Adrenal gland (tissue), 12 donors: ENCODE measurements around the gene PDE3A. TPM values are rescaled to one million over a fixed set of nuclear protein-coding genes. Genes with fewer than 3 reads are reported as not detected.

Experiments
- DNase-seq, 7 donors: peaks; one replicate each; pipeline ENCODE4 v3.0.0-alpha.2; 2019 to 2020
- H3K27ac ChIP-seq, 5 donors: fragments of 200-600 bp; sonication (generic) in 4 of 5; 1 replicate in 3 of 5; 2 replicates in 2 of 5; pipeline versions ENCODE4 v1.5.1 to v1.8.0; 2016 to 2020; ENCODE audit warnings: mild to moderate bottlenecking in 1 of 5
- H3K27me3 ChIP-seq: fragments of 200-600 bp; 2 replicates; pipeline ENCODE4 v1.8.0; 2021
- H3K36me3 ChIP-seq, 2 donors: fragments of 200-600 bp; replicated peaks in 1 of 2; 1 replicate in 1 of 2; 2 replicates in 1 of 2; pipeline versions ENCODE4 v1.5.1 to v1.8.0; 2018 to 2022
- H3K4me1 ChIP-seq, 2 donors: fragments of 200-600 bp; replicated peaks in 1 of 2; 1 replicate in 1 of 2; 2 replicates in 1 of 2; pipeline versions ENCODE4 v1.5.1 to v1.8.0; 2018 to 2021
- H3K4me3 ChIP-seq, 4 donors: fragments of 200-600 bp; sonication (generic) in 3 of 4; one replicate each; pipeline ENCODE4 v1.5.1; 2016 to 2018
- H3K9me3 ChIP-seq, 3 donors: fragments of 200-600 bp; sonication (generic) in 1 of 3; replicated peaks in 1 of 3; 1 replicate in 2 of 3; 2 replicates in 1 of 3; pipeline versions ENCODE4 v1.5.1 to v1.8.0; 2016 to 2021
- POLR2A ChIP-seq, 2 donors: fragments of 450-650 bp; IDR thresholded peaks; one replicate each; pipeline ENCODE4 v1.6.1; 2017; ENCODE audit warnings: antibody characterized with exemption in 2 of 2, mild to moderate bottlenecking in 2 of 2, moderate library complexity in 1 of 2
- WGBS, 4 donors: extraction: QIAGEN DNeasy Blood & Tissue Kit in 2 of 4; methylation state at CpG; one replicate each; pipeline versions ENCODE4 v1.1.5 to v1.1.7; 2013 to 2017; 5-methylcytosine and 5-hydroxymethylcytosine counted together
- intact Hi-C, 2 donors: fragments of 100-400 bp; cut with DNase I; formaldehyde crosslinking; loops; one replicate each; pipeline versions ENCODE4 v1.14.1 to v1.15.0; 2022 to 2023
- polyA plus RNA-seq, 3 donors: library from polyadenylated mRNA; stranded (reverse); fragments of 200-250 nt in 2 of 3; fragments of 350-450 nt in 1 of 3; fragmentation: Illumina TruSeq in 1 of 3; extraction: RNeasy Lipid Tissue Mini Kit (QIAGEN cat#74804) in 1 of 3; gene quantifications; one replicate each; pipeline ENCODE4 v1.2.3, GENCODE V29; 2013 to 2014
- total RNA-seq, 9 donors: library from RNA; depleted of rRNA in 4 of 9; stranded (reverse); fragments of >200 nt in 4 of 9; fragments of 120-200 nt in 1 of 9; fragmentation: NEBNext Ultra II Directional in 1 of 9; extraction: Animal tissue kit (Norgen Biotek cat#: 25700) in 1 of 9; gene quantifications; one replicate each; pipeline versions ENCODE4 v1.1.0 to v1.2.4, GENCODE V29; 2013 to 2023
- TF ChIP-seq, protein P1 (sequence below), 6 experiments: fragments of 450-650 bp in 4 of 6; fragments of 200-600 bp in 2 of 6; sonication (generic) in 1 of 6; IDR thresholded peaks; 1 replicate in 5 of 6; 2 replicates in 1 of 6; pipeline versions ENCODE4 v1.5.1 to v1.8.0; 2016 to 2021; ENCODE audit warnings: antibody characterized with exemption in 6 of 6, mild to moderate bottlenecking in 2 of 6, moderate library complexity in 1 of 6
- donor health status: healthy with polysubstance abuse.
- donor health status: Bipolar disorder and iron deficiency.
- donor health status: DM: yes; HTN: yes; CAD: no.
- donor health status: DM: no; HTN: no; CAD: no.
- donor health status: DM: no; HTN: no; CAD: no.
- donor health status: DM: yes; HTN: yes; CAD: no.

The PDE3A gene
- total and polyA plus RNA-seq, 12 donors: 0.61 to 4.6 (median 1.4) TPM

DNA sequence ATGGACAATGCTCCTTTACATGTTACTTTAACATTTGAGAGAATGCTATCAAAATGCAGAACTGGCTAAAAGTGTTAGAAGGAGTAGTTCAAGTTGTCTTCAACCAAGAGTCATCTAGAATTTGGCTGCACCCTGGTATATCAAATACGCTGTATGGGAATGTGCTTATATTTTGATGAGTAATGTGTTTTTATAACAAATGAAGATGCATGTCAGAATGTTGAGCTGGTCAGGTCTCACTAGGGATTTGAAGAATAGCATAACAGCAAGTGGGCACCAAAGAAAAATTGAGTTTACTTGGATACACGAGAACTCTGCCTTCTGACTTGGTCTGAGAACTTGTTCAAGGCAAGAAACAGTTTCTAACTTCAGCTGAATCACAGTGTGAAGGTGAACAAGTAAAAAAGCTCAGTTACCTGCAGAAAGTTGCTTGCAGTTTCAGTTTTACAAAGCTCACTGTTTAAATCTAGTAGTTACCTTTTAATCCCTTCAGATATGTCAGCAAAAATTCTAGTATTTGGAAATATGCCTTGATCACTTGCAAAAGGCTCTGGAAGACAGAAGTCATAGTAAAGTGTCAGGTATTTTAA lies 82.3 kb downstream of the PDE3A start:
- 74 to 79% (median 76%) methylated on average over 2 of the region's 2 CpGs for WGBS, 4 donors
- intact Hi-C loops: no loop called here
- no peak for DNase-seq
- Histone ChIP-seq H3K9me3 (no peaks in the 10 kb centered on the region), H3K4me1 (no peaks in the 10 kb centered on the region), H3K4me3 (no peak overlapping the region), H3K27me3 (no peaks in the 10 kb centered on the region), H3K27ac (no peak overlapping the region), H3K36me3 (no peaks in the 10 kb centered on the region)
- TF ChIP-seq, protein P1, sequence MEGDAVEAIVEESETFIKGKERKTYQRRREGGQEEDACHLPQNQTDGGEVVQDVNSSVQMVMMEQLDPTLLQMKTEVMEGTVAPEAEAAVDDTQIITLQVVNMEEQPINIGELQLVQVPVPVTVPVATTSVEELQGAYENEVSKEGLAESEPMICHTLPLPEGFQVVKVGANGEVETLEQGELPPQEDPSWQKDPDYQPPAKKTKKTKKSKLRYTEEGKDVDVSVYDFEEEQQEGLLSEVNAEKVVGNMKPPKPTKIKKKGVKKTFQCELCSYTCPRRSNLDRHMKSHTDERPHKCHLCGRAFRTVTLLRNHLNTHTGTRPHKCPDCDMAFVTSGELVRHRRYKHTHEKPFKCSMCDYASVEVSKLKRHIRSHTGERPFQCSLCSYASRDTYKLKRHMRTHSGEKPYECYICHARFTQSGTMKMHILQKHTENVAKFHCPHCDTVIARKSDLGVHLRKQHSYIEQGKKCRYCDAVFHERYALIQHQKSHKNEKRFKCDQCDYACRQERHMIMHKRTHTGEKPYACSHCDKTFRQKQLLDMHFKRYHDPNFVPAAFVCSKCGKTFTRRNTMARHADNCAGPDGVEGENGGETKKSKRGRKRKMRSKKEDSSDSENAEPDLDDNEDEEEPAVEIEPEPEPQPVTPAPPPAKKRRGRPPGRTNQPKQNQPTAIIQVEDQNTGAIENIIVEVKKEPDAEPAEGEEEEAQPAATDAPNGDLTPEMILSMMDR (IDR thresholded peaks at IDR 0.05): no peak

- WGBS, 4 donors: 76 to 82% (median 82%) methylated on average over 3 of the region's 3 CpGs
- H3K27me3 ChIP-seq: no peaks in the 10 kb centered on the region
- TF ChIP-seq POLR2A (IDR thresholded peaks at IDR 0.05): no peak
- TF ChIP-seq, protein P1 (IDR thresholded peaks at IDR 0.05): no peak
- H3K36me3 ChIP-seq: no peaks in the 10 kb centered on the region
- intact Hi-C loops: no loop called here
- no peaks in the 10 kb centered on the region for H3K4me1 ChIP-seq
- H3K9me3 ChIP-seq: no peaks in the 10 kb centered on the region
- H3K4me3 ChIP-seq: no peak overlapping the region
- H3K27ac ChIP-seq: no peak overlapping the region
- DNase-seq: no peak
Observed at GRCh38 chr12:20451761-20452160, 83.4 kb downstream of the PDE3A start.

DNA sequence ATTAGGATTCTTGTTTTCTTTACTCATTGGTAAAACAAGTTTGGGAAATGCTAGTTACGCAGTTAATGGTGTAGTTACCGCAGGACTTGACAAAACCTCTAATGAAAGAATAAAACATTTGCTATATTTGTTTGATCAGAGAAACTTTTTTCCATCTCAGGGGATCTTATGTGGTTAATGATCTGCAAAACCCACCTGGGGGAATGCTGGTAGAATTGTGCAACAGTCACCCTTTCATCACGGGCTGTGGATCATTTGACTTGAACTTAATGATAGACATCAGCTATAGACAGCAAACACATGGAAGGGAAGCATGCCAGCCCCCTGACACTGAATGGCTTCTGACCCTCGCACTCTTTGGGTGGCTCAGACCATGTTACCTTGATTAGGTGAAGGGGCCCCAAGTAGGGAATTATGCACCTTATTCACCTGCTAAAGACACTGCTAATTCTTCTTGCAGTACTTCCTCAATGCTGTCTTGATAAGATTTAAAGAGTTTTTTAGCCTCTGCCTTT lies 84.2 kb downstream of the PDE3A start:
- no peak for TF ChIP-seq POLR2A (IDR thresholded peaks at IDR 0.05)
- TF ChIP-seq, protein P1 (IDR thresholded peaks at IDR 0.05): no peak
- Histone ChIP-seq H3K27ac (no peak overlapping the region), H3K4me3 (no peak overlapping the region), H3K27me3 (no peaks in the 10 kb centered on the region), H3K4me1 (no peaks in the 10 kb centered on the region), H3K36me3 (no peaks in the 10 kb centered on the region), H3K9me3 (no peaks in the 10 kb centered on the region)
- intact Hi-C loops: no loop called here
- 84 to 90% (median 88%) methylated on average over 4 of the region's 4 CpGs for WGBS, 4 donors
- DNase-seq: no peak

- no peaks in the 10 kb centered on the region for H3K9me3 ChIP-seq
- DNase-seq: no peak
- H3K4me1 ChIP-seq: no peaks in the 10 kb centered on the region
- H3K27ac ChIP-seq: no peak overlapping the region
- WGBS, 4 donors: 76 to 87% (median 78%) methylated on average over 6 of the region's 6 CpGs
- H3K36me3 ChIP-seq: no peaks in the 10 kb centered on the region
- TF ChIP-seq, protein P1 (IDR thresholded peaks at IDR 0.05): no peak
- TF ChIP-seq POLR2A (IDR thresholded peaks at IDR 0.05): no peak
- no peaks in the 10 kb centered on the region for H3K27me3 ChIP-seq
- intact Hi-C loops: no loop called here
- no peak overlapping the region for H3K4me3 ChIP-seq
Observed at GRCh38 chr12:20453756-20454310, 85.5 kb downstream of the PDE3A start.
